Mesendoderm (in vitro differentiated cells): ENCODE results near the gene WDR53.

Experiments used
- DNase-seq: peaks from one replicate; pipeline ENCODE4 v3.0.0; 2013
- H2AK5ac ChIP-seq: 2 replicates; pipeline ENCODE4 v1.6.1; 2013; ENCODE audit warnings: low read length, inconsistent platforms
- H2BK120ac ChIP-seq: 2 replicates; pipeline ENCODE4 v1.6.1; 2013; ENCODE audit warnings: low read depth, mild to moderate bottlenecking, low read length, moderate library complexity, mixed read lengths
- H2BK15ac ChIP-seq: replicated peaks from 2 replicates; pipeline ENCODE4 v1.6.1; 2013; ENCODE audit warnings: low read depth, mild to moderate bottlenecking, moderate library complexity
- H2BK5ac ChIP-seq: 2 replicates; pipeline ENCODE4 v1.6.1; 2013; ENCODE audit warnings: low read length, inconsistent platforms
- H3K18ac ChIP-seq: 2 replicates; pipeline ENCODE4 v1.6.1; 2013; ENCODE audit warnings: mild to moderate bottlenecking, low read length, mixed read lengths
- H3K23ac ChIP-seq: one replicate; pipeline ENCODE4 v1.6.1; 2013; ENCODE audit warnings: low read length
- H3K27ac ChIP-seq: 2 replicates; pipeline ENCODE4 v1.5.1; 2013; ENCODE audit warnings: low read depth, mild to moderate bottlenecking, inconsistent platforms, low read length, moderate library complexity
- H3K27me3 ChIP-seq: 2 replicates; pipeline ENCODE4 v1.6.1; 2013; ENCODE audit warnings: low read length, control low read depth, mild to moderate bottlenecking, inconsistent platforms; ENCODE audit not compliant: insufficient read depth, poor library complexity
- H3K36me3 ChIP-seq: 2 replicates; pipeline ENCODE4 v1.6.1; 2013; ENCODE audit warnings: low read length, inconsistent platforms; ENCODE audit not compliant: control insufficient read depth, insufficient read depth
- H3K4ac ChIP-seq: one replicate; pipeline ENCODE4 v1.6.1; 2013; ENCODE audit warnings: low read depth, mild to moderate bottlenecking, low read length, moderate library complexity
- H3K4me1 ChIP-seq: 2 replicates; pipeline ENCODE4 v1.6.1; 2013; ENCODE audit warnings: low read depth, low read length, inconsistent platforms; ENCODE audit not compliant: control insufficient read depth
- H3K4me2 ChIP-seq: 2 replicates; pipeline ENCODE4 v1.6.1; 2013; ENCODE audit warnings: low read length
- H3K4me3 ChIP-seq: 2 replicates; pipeline ENCODE4 v1.5.1; 2013; ENCODE audit warnings: mild to moderate bottlenecking, low read length
- H3K56ac ChIP-seq: one replicate; pipeline ENCODE4 v1.6.1; 2013; ENCODE audit warnings: low read length
- H3K79me1 ChIP-seq: 2 replicates; pipeline ENCODE4 v1.6.1; 2013; ENCODE audit warnings: low read length, inconsistent platforms
- H3K79me2 ChIP-seq: 2 replicates; pipeline ENCODE4 v1.6.1; 2013; ENCODE audit warnings: mild to moderate bottlenecking, low read length; ENCODE audit not compliant: control insufficient read depth, insufficient read depth
- H3K9ac ChIP-seq: 2 replicates; pipeline ENCODE4 v1.6.1; 2013; ENCODE audit warnings: low read length, inconsistent platforms
- H4K5ac ChIP-seq: one replicate; pipeline ENCODE4 v1.6.1; 2013; ENCODE audit warnings: low read length
- H4K8ac ChIP-seq: one replicate; pipeline ENCODE4 v1.6.1; 2013; ENCODE audit warnings: low read depth, mild to moderate bottlenecking, control low read depth, low read length, moderate library complexity
- WGBS: extraction: QIAGEN DNeasy Blood & Tissue Kit; methylation state at CpG from one replicate; pipeline ENCODE4 v1.1.7; 2013; ENCODE audit warnings: low lambda C conversion rate, missing lambda C conversion rate; ENCODE audit not compliant: insufficient coverage; ENCODE audit errors: extremely low coverage; 5-methylcytosine and 5-hydroxymethylcytosine counted together

The WDR53 gene

DNA sequence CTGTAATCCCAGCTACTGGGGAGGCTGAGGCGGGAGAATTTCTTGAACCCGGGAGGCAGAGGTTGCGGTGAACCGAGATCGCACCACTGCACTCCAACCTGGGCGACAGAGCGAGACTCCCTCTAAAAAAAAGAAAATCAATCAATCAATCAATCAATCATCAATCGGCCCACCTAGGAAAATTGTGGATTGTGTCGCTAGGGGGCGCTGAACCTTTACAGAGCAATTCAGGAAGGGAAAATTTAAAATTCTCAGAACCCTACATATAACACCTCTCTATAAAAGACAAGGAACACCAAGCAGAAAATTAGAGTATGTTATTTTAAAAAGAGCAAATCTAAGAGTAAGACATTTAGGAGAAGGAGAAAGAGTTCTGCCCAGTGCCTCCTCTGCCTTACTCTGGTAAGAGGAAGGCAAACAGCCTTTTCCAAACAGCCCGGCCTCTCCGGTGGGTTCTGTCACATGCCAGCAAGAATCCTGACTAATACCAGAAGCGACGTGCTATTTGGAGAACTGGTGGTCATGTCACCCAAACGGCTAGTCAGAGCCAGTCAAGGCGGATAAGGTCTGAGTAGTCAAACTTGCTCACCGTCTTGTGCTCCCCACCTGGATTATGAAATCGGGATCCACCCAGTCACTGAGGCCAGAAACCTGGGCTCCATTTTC, 30.9 kb downstream of the WDR53 start:
- H2AK5ac ChIP-seq: no peak overlapping the region
- no CpG with 5 or more reads among the region's 18 CpGs for WGBS

DNA sequence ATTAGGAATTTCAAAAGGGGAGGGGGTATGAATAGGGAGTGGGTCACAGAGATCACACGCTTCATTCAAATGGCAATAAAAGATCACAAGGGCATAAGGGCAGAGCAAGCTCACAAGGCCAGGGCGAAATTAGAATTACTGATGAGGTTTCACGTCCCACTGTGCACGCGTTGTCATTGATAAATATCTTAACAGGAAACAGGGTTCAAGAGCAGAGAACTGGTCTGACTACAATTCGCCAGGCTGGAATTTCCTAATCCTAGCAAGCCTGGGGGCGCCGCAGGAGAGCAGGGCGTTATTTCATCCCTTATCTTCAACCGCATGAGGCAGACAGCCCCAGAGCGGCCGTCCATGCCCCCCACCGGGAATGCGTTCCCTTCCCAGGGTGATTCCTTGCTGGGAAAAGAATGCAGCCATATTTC, 35.1 kb downstream of the WDR53 start:
- Histone ChIP-seq H3K79me1 (no peaks in the 10 kb centered on the region), H3K23ac (no peak overlapping the region), H3K4ac (no peak overlapping the region), H3K36me3 (no peaks in the 10 kb centered on the region), H3K4me3 (no peak overlapping the region), H3K9ac (no peak overlapping the region), H2BK15ac (no peak overlapping the region), H3K56ac (no peak overlapping the region), H2BK120ac (no peak overlapping the region), H3K27ac (no peak overlapping the region), H3K4me1 (no peaks in the 10 kb centered on the region), H4K5ac (no peak overlapping the region), H2BK5ac (no peak overlapping the region), H3K18ac (no peak overlapping the region), H3K79me2 (no peaks in the 10 kb centered on the region), H3K27me3 (no peaks in the 10 kb centered on the region), H3K4me2 (no peak overlapping the region), H2AK5ac (no peak overlapping the region), H4K8ac (no peak overlapping the region)
- DNase-seq: peak; percentile 76
- no CpG with 5 or more reads among the region's 14 CpGs for WGBS

More for the DNA sequence above, 30.9 kb downstream of the WDR53 start:
- Histone ChIP-seq H4K8ac (no peak overlapping the region), H3K27ac (no peak overlapping the region), H3K18ac (no peak overlapping the region), H3K4me3 (no peak overlapping the region), H3K4ac (no peak overlapping the region), H2BK5ac (no peak overlapping the region), H2BK120ac (no peak overlapping the region), H3K4me2 (no peak overlapping the region), H3K9ac (no peak overlapping the region), H3K27me3 (no peaks in the 10 kb centered on the region), H4K5ac (no peak overlapping the region), H3K56ac (no peak overlapping the region), H2BK15ac (no peak overlapping the region), H3K79me2 (no peaks in the 10 kb centered on the region), H3K36me3 (no peaks in the 10 kb centered on the region), H3K4me1 (no peaks in the 10 kb centered on the region), H3K79me1 (no peaks in the 10 kb centered on the region), H3K23ac (no peak overlapping the region)
- peak; percentile 13 for DNase-seq

GRCh38 chr3:196531418-196531817, 36.9 kb downstream of the WDR53 start:
- Histone ChIP-seq H3K18ac (no peak overlapping the region), H2BK5ac (no peak overlapping the region), H4K5ac (no peak overlapping the region), H3K79me1 (no peaks in the 10 kb centered on the region), H3K56ac (no peak overlapping the region), H4K8ac (no peak overlapping the region), H3K4me3 (no peak overlapping the region), H2BK120ac (no peak overlapping the region), H2AK5ac (no peak overlapping the region), H3K4ac (no peak overlapping the region), H3K9ac (no peak overlapping the region), H3K23ac (no peak overlapping the region), H3K27ac (no peak overlapping the region), H3K4me2 (no peak overlapping the region), H3K79me2 (no peaks in the 10 kb centered on the region), H2BK15ac (no peak overlapping the region), H3K4me1 (no peaks in the 10 kb centered on the region), H3K36me3 (no peaks in the 10 kb centered on the region), H3K27me3 (no peaks in the 10 kb centered on the region)
- DNase-seq: no peak
- WGBS: no CpG with 5 or more reads among the region's 4 CpGs

DNA sequence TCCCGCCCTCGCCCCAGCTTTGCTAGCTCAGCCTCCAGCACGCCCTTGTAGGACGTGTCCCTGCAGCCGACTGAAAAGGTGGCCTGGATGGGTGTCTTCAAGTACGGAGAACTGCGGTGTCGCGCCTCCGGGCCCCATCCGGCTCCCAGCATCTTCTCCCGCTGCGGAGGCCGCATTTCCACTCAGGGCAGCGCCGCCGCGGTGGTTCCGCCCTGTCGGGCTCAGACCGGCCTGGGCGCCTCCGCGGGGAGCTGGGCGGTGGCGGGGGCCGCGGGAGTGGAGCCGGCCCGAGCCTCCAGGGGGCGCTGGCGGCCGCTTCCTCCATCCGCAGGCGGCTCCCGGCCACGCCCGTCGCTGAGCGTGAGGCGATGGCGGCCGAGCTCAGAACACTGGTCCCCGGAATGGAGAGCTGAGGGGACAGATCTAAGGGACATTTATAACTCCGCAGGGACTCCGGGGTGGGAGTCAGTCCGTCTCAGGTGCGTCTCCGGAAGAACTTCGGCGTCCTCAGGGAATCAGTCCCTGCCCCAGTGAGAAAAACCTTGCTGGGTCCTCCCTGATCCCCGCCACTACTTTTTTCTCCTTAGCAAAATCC, 39.6 kb downstream of the WDR53 start:
- H3K9ac ChIP-seq: peak overlapping the region; percentile 82
- H2AK5ac ChIP-seq: no peak overlapping the region
- H2BK5ac ChIP-seq: no peak overlapping the region
- H3K4me2 ChIP-seq: peak overlapping the region; percentile 80
- H3K4me3 ChIP-seq: peak overlapping the region; percentile 30
- no peaks in the 10 kb centered on the region for H3K4me1 ChIP-seq
- no CpG with 5 or more reads among the region's 52 CpGs for WGBS
- no peaks in the 10 kb centered on the region for H3K36me3 ChIP-seq
- H3K18ac ChIP-seq: peak overlapping the region; percentile 69
- no peak overlapping the region for H3K23ac ChIP-seq
- no peaks in the 10 kb centered on the region for H3K79me2 ChIP-seq
- no peak overlapping the region for H4K8ac ChIP-seq
- H3K56ac ChIP-seq: peak overlapping the region; percentile 93
- peak overlapping the region; percentile 3 for H2BK15ac ChIP-seq
- no peak overlapping the region for H3K27ac ChIP-seq
- H3K27me3 ChIP-seq: no peaks in the 10 kb centered on the region
- no peak overlapping the region for H4K5ac ChIP-seq
- no peak overlapping the region for H2BK120ac ChIP-seq
- peak; percentile 79 for DNase-seq
- H3K79me1 ChIP-seq: no peaks in the 10 kb centered on the region
- peak overlapping the region; percentile 82 for H3K4ac ChIP-seq

GRCh38 chr3:196525141-196525540, 43.2 kb downstream of the WDR53 start:
- Histone ChIP-seq H3K27me3 (no peaks in the 10 kb centered on the region), H2BK15ac (no peak overlapping the region), H3K4me2 (no peak overlapping the region), H3K23ac (no peak overlapping the region), H3K27ac (no peak overlapping the region), H3K18ac (no peak overlapping the region), H2BK5ac (no peak overlapping the region), H4K5ac (no peak overlapping the region), H3K79me2 (no peaks in the 10 kb centered on the region), H2BK120ac (no peak overlapping the region), H3K36me3 (no peaks in the 10 kb centered on the region), H3K4ac (no peak overlapping the region), H4K8ac (no peak overlapping the region), H3K9ac (no peak overlapping the region), H2AK5ac (no peak overlapping the region), H3K56ac (no peak overlapping the region), H3K79me1 (no peaks in the 10 kb centered on the region), H3K4me3 (no peak overlapping the region), H3K4me1 (no peaks in the 10 kb centered on the region)
- WGBS: no CpG with 5 or more reads among the region's 4 CpGs
- DNase-seq: no peak
